HepG2 (cell line): ENCODE data around the gene GHRH. TPM values are rescaled to one million over a fixed set of nuclear protein-coding genes. Genes with fewer than 3 reads are reported as not detected.

Experiments used
- ATAC-seq: fragments of 200-7000 bp; cut with Tn5 transposase; 3 replicates; pipeline ENCODE4 v1.9.1; 2020; ENCODE audit warnings: mild to moderate bottlenecking, moderate library complexity
- BruUV-seq: library from RNA; stranded (reverse); fragments of 400-500 nt; replicated peaks from 2 replicates; lab custom pipeline; 2021; lab: Mats Ljungman, UMichigan
- CTCF ChIA-PET: fragments of 300-600 bp; formaldehyde crosslinking; extraction: SDS; loops from one replicate; lab custom pipeline; 2021; ENCODE audit warnings: low total read pairs, inconsistent platforms, low intra/inter-chr PET ratio; lab: Yijun Ruan, JAX
- POLR2A ChIA-PET: fragments of 350-600 bp; sonication (Branson Sonifier 250); formaldehyde crosslinking; loops from one replicate; lab custom pipeline; 2020; ENCODE audit warnings: antibody characterized with exemption, inconsistent platforms; lab: Yijun Ruan, JAX
- DNase-seq: peaks from one replicate; pipeline ENCODE4 v3.0.0-alpha.2; 2015; ENCODE audit warnings: low spot score
- FAIRE-seq: peaks from 3 replicates; lab custom pipeline; 2011; peaks lifted over from hg19 to GRCh38; lab: Jason Lieb, UNC
- H2AFZ ChIP-seq: one replicate; pipeline ENCODE4 v1.6.1; 2011; ENCODE audit warnings: low read length, inconsistent platforms
- H3K27ac ChIP-seq: fragments of 300-600 bp; 3 replicates; pipeline ENCODE4 v1.8.0; 2011; ENCODE audit warnings: mixed run types, mild to moderate bottlenecking, mixed read lengths, low read length, inconsistent platforms; ENCODE audit not compliant: insufficient read depth; ENCODE audit errors: extremely low read length
- H3K27me3 ChIP-seq, 2 experiments: fragments of 200-600 bp in 1 of 2; 2 replicates in 1 of 2; 3 replicates in 1 of 2; pipeline versions ENCODE4 v1.6.0 to v1.8.0; 2011; ENCODE audit warnings: low read length in 2 of 2, mild to moderate bottlenecking in 2 of 2, moderate library complexity in 2 of 2, inconsistent platforms in 1 of 2; ENCODE audit not compliant: insufficient read depth in 2 of 2, control insufficient read depth in 1 of 2
- H3K36me3 ChIP-seq, 2 experiments: fragments of 200-600 bp in 1 of 2; replicated peaks in 1 of 2; 2 replicates in 1 of 2; 3 replicates in 1 of 2; pipeline versions ENCODE4 v1.5.1 to v1.8.0; 2011; ENCODE audit warnings: low read length in 2 of 2, inconsistent platforms in 1 of 2; ENCODE audit not compliant: insufficient read depth in 2 of 2, control insufficient read depth in 1 of 2
- H3K4me1 ChIP-seq: 2 replicates; pipeline ENCODE4 v1.5.1; 2012; ENCODE audit warnings: low read length, inconsistent platforms; ENCODE audit not compliant: insufficient read depth
- H3K4me2 ChIP-seq: 2 replicates; pipeline ENCODE4 v1.6.0; 2011; ENCODE audit warnings: low read depth, low read length, inconsistent platforms
- H3K4me3 ChIP-seq, 3 experiments: fragments of 200-600 bp in 1 of 3; sonication (generic), shearing (Covaris generic) in 1 of 3; replicated peaks in 1 of 3; 2 replicates each; pipeline ENCODE4 v1.5.1; 2011 to 2016; ENCODE audit warnings: low read length in 3 of 3, inconsistent platforms in 2 of 3, low read depth in 2 of 3, mild to moderate bottlenecking in 2 of 3, control low read depth in 1 of 3, mixed read lengths in 1 of 3; ENCODE audit not compliant: insufficient read depth in 1 of 3
- H3K79me2 ChIP-seq: one replicate; pipeline ENCODE4 v1.6.1; 2011; ENCODE audit warnings: low read length, inconsistent platforms; ENCODE audit not compliant: insufficient read depth
- H3K9ac ChIP-seq: 2 replicates; pipeline ENCODE4 v1.6.0; 2011; ENCODE audit warnings: mild to moderate bottlenecking, low read depth, low read length, inconsistent platforms; ENCODE audit not compliant: insufficient read depth
- H3K9me3 ChIP-seq: 2 replicates; pipeline ENCODE4 v1.5.1; 2012; ENCODE audit warnings: mild to moderate bottlenecking, low read length
- H4K20me1 ChIP-seq: 2 replicates; pipeline ENCODE4 v1.6.0; 2011; ENCODE audit warnings: inconsistent platforms, mild to moderate bottlenecking, low read length, moderate library complexity; ENCODE audit not compliant: insufficient read depth
- IRX3 ChIP-seq: sonication (generic); formaldehyde crosslinking; IDR thresholded peaks from 2 replicates; pipeline ENCODE4 v1.8.1; 2023; ENCODE audit warnings: mild to moderate bottlenecking, low read depth, missing genetic modification reagents, borderline replicate concordance
- JARID2 ChIP-seq: sonication (generic); formaldehyde crosslinking; IDR thresholded peaks from 2 replicates; pipeline ENCODE4 v1.8.1; 2023; ENCODE audit warnings: missing genetic modification reagents, inconsistent platforms; ENCODE audit not compliant: insufficient replicate concordance
- RBM22 ChIP-seq: fragments of 200-400 bp; formaldehyde crosslinking; optimal IDR thresholded peaks from 2 replicates; pipeline ENCODE3; 2017; ENCODE audit warnings: mild to moderate bottlenecking, low read length, moderate library complexity
- ZBTB40 ChIP-seq, 2 experiments: fragments of 450-650 bp in 1 of 2; sonication (generic) in 1 of 2; formaldehyde crosslinking in 1 of 2; IDR thresholded peaks; 2 replicates each; pipeline versions ENCODE4 v1.6.1 to v1.8.0; 2016 to 2022; ENCODE audit warnings: antibody characterized with exemption in 1 of 2, mild to moderate bottlenecking in 1 of 2, missing genetic modification reagents in 1 of 2
- WGBS: methylation state at CpG from one replicate; pipeline ENCODE4 v1.1.6; 2017; ENCODE audit warnings: low lambda C conversion rate; 5-methylcytosine and 5-hydroxymethylcytosine counted together
- in situ Hi-C: cut with HindIII; loops from 2 replicates; pipeline ENCODE4 v1.10.0; 2017; ENCODE audit warnings: low pct_unique_long_range_greater_than_20kb; ENCODE audit not compliant: extremely low pct_ligation_motif_present
- intact Hi-C: fragments of 100-400 bp; cut with micrococcal nuclease; formaldehyde crosslinking; loops from one replicate; pipeline ENCODE4 v1.10.0; 2022; ENCODE audit not compliant: unreplicated experiment
- polyA plus RNA-seq, 8 experiments: library from polyadenylated mRNA; depleted of rRNA in 3 of 8; stranded (reverse) in 7 of 8; unstranded in 1 of 8; fragments of >200 nt; fragmentation: Illumina TruSeq in 4 of 8; extraction: Trizol in 4 of 8; gene quantifications; 2 replicates each; pipeline versions ENCODE4 v1.2.1 to v1.2.3, GENCODE V29; 2011 to 2016; ENCODE audit warnings: low read depth in 4 of 8, missing spikeins in 1 of 8, mixed read lengths in 1 of 8; ENCODE audit not compliant: insufficient read depth in 1 of 8
- total RNA-seq, 5 experiments: library from RNA; depleted of rRNA; stranded (reverse); fragments of >200 nt; fragmentation: Illumina TruSeq; extraction: Trizol; gene quantifications; 2 replicates each; pipeline ENCODE4 v1.2.3, GENCODE V29; 2016; ENCODE audit warnings: low read depth in 1 of 5

GHRH gene
- total and polyA plus RNA-seq, 2 of the 13 experiments (the other 11 are each of a cell fraction or from before 2014, with no cell fraction given) = not detected

- in situ Hi-C loops (no loop called here), intact Hi-C loops (no loop called here)
- ATAC-seq (no peak), FAIRE-seq (peak; percentile 60), DNase-seq (no peak)
- Histone ChIP-seq H3K9ac (no peak overlapping the region), H3K4me3 (no peak overlapping the region), H4K20me1 (no peaks in the 10 kb centered on the region), H3K4me1 (no peaks in the 10 kb centered on the region), H3K27ac (no peak overlapping the region), H3K79me2 (no peaks in the 10 kb centered on the region), H3K9me3 (no peaks in the 10 kb centered on the region), H2AFZ (no peak overlapping the region), H3K4me2 (no peak overlapping the region), H3K27me3 (no peaks in the 10 kb centered on the region), H3K36me3 (peaks cover 78 to 98% of the 10 kb centered on the region in 2 experiments)
- BruUV-seq = no TSS peak
- ChIA-PET CTCF (no interaction called here), POLR2A (no interaction called here)
- 92% methylated on average over 1 of the region's 1 CpG for WGBS
- TF ChIP-seq ZBTB40 (IDR thresholded peaks at IDR 0.05) = no peak
- peak; percentile 79; the same call in 1 of the 2 replicates for TF ChIP-seq ZBTB40 (CRISPR knock-in tag; IDR thresholded peaks at IDR 0.05)
- no peak for TF ChIP-seq IRX3
- peak; percentile 87 for TF ChIP-seq RBM22
- no peak for TF ChIP-seq JARID2 (CRISPR knock-in tag)
Observed at GRCh38 chr20:37238935-37239451, 22.6 kb downstream of the GHRH start.
